Stromal cell of bone marrow (primary cell): ENCODE data around the gene PKHD1.
"Not testable (repeated sequence)": the region's sequence is repeated elsewhere in the genome, so short reads cannot be mapped to it uniquely, and the experiment has no call there.

Source experiments
- DNase-seq: peaks from one replicate; pipeline ENCODE4 v3.0.0-alpha.2; 2012; ENCODE audit warnings: low read depth

Gene PKHD1

GRCh38 chr6:51926125-51926524 lies 161.3 kb downstream of the PKHD1 start:
- no peak for DNase-seq

DNA sequence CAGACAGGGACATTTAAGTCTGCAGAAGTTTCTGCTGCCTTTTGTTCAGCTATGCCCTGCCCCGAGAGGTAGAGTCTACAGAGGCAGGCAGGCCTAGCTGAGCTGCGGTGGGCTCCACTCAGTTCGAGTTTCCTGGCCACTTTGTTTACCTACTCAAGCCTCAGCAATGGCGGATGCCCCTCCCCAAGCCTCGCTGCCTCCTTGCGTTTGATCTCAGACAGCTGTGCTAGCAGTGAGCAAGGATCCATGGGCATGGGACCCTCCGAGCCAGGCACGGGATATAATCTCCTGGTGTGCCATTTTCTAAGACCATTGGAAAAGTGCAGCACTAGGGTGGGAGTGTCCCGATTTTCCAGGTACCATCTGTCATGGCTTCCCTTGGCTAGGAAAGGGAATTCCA lies 164.9 kb downstream of the PKHD1 start:
- not testable (repeated sequence) for DNase-seq

- not testable (repeated sequence) for DNase-seq
Measured at GRCh38 chr6:51918347-51918746, 169.1 kb downstream of the PKHD1 start.

DNA sequence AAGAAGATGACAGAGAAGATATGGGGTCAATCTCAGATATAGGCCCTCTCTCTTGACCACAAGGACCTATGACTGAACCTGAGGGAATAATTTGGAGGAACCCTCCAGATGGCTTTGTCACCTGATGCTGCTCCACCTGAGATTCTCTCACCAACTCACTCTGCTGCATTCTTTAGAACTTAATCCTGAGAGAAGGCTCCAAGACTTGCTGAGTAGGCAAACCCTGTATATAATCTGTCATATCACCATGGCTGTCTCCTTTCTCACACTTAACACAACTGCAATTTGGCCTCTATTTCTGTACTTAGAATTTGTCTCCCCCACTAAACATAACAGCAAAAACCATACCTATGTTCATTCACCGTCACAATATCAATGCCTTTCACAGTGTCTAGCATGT lies 172.3 kb downstream of the PKHD1 start:
- no peak for DNase-seq

DNA sequence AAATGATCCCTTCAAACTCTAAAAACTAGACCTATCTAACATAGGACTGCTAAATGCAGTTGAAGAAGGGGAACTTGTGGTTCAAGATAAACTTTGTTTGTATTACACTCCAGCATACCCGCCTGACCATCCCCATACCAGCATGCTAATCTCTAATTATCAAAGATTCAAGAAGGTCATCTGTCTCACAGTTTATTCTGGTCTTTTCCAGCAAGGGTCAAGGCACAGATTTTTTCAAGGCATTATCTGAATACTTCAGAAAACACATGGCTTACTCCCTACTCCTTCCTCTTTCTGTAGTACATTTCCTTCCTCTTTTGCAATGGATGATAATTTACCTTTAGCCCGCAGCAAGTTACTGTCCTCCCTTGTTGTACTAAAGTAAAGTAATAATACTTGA lies 174.1 kb downstream of the PKHD1 start:
- no peak for DNase-seq

- DNase-seq = no peak
Measured at GRCh38 chr6:51910851-51911250, 176.6 kb downstream of the PKHD1 start.

GRCh38 chr6:51908243-51908642 lies 179.2 kb downstream of the PKHD1 start:
- no peak for DNase-seq

DNA sequence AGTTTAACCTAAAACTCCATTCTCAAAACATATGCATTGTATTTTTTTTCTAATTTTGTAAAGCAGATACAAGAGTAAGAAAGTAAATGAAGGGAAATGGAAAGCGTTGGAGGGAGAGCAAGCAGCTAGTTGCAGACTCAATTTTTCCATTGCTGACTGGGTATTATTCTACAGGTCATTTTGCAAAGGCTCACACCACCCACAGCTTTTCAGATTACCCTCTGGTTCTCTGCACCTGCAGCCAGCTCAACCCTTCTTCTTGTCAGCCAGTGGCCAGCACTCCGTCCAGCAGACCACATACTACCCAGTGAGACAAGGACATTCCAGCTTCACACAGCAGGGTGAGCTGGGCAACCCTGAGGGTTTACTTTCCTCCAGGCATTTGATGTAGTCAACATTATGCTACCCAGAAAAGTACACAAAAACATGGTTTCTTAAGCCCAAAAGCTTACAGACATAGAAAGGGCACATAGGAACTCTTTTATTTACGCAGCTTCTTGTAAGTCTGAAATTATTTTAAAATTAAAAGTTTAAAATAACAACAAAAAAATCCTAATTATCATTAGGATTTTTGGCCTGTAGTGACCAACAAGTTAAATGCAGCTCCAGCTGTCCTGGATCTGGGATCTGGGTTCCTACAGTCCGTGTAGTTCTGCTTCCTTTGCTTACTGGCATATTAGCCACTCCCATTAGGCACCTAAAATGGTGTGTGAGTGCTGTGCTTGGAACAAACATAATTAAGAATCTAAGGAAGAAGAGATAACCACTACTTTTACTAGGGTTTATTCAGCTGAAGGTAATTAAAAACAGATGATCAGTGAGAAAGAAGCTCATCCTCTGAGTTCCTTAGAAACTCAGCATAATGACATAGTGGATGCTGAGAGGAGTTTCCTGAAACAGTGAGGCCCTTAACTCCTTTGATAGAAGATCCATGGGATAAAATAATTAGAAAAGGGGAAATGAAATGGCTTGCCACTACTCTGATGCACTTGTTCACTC lies 185.3 kb downstream of the PKHD1 start:
- DNase-seq = no peak

GRCh38 chr6:51893366-51893765 lies 194.0 kb downstream of the PKHD1 start:
- DNase-seq = no peak

DNA sequence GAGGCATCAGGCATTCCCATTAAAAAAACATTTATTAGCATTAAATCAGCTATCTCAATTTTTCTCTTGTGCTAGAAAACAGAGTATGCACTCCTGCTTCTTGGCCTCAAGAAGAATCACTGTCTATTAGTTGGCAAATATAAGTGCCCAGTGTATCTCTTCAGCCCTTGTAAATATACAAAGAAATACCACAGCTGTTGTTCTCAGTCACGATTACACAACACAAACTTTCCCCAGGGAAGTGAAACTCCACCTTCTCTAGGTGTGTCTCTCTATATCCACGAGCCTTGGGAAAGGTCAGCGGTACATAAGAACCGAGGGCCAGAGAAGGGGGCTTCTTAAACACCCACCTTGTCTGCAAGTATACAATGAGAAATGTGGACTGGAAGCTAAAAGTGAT lies 194.7 kb downstream of the PKHD1 start:
- DNase-seq = no peak

DNA sequence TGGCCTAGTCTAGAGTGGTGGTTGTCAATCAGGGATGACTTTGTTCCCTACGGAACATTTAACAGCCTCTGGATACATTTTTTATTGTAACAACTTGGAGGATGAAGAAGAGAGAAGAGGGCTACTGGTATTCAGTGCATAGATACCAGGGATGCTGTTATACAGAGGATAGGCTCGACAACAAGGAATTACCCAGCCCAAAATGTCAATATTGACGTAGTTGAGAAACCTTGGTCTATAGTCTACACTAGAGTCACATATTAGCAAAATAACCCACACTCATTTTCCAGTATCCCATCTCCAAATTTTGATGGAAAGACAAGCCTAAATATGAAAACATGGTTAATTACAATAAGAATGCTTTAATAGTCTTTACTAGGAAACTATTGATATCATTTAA lies 195.1 kb downstream of the PKHD1 start:
- no peak for DNase-seq

DNA sequence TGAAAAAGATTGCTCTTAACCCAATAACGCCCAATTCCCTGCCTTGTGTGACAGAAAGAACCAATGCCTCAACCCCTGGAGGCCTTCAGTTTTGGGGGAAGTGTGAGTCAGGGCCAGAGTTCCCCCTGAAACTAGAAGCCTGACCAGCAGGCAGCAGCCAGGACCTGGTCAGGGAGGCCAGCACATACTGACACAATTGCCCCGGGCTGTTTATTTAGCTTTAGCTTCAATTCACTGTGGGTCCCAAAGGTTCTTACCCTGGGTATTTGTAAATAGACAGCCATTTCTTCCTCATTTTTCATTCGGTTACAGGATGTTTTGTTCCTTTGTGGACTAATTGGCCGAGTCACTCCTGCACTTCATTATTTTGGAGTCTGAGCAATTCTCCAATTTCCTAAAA lies 195.6 kb downstream of the PKHD1 start:
- no peak for DNase-seq

DNA sequence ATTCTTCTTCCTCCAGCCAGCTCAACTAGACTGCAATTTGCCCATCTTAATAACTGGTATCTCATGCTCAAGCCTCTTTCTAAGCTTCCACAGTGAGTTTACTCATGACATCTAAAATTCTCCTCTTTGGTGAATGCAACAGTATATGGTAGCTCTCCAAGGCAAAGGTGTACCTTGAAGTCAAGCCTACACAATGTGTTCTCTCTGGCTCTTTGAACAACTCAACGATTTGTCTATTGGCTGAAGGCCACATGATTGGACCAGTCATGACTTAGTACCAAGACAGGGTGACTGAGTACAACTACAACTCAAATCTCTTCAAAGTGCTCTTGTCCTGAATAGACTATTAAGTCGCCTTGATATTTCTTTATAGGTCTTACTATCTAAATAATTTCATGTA lies 199.6 kb downstream of the PKHD1 start:
- DNase-seq = no peak

DNA sequence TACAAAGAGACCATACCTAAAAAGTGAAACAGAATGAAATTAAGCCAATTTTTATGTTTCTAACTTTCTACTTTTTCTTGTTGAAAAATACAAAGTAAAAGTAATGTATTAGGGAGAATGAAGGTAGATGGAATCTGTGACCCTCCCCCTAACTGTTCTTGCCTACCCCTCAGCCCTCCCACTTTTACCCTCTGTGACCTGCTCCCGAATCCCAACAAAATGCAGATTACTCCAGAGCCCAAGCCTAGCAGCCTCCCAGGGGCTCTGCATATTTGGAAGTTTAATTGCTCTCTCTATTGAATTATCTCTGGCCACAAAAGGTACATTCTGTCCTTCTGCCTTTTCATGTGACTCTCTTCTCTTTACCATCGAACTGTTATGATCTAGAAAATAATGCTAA lies 201.5 kb downstream of the PKHD1 start:
- no peak for DNase-seq

- DNase-seq = no peak
Measured at GRCh38 chr6:51868591-51869355, 218.6 kb downstream of the PKHD1 start.

DNA sequence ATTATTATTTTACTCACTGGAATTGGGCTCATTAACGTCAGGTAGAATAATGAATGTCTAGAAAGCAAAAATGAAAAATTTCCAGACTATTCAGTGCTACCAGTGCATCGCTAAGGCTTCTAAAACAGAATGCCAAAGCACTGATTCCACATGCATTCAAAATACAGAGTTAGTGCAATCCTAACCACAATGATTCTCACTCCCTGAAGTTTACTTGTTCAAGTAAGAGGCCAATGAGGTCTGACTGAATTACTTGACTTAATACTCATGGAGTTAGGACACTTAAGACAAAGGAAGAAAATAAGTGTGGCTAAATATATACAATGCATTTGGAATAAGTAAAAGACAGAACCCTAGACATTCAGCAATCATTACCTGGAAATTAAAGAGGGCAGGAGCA lies 220.5 kb downstream of the PKHD1 start:
- no peak for DNase-seq

DNA sequence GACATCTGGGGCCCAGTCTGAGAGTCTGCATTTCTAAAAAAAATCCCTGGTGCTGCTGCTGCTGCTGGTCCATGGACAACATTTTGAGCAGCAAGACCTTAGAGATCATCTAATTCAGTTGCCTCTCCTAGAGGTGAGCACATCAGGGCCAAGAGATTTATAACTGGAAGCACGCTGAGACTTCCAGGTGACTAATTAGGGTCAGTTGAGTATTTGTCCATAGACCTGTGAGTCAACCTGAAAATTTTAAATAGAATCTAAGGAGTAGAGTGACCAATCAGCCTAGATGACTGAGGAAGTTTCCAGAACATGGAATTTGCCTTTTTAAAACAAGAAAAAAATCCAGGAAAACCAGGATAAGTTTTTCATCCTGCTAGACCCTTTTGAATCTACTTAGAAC lies 221.4 kb downstream of the PKHD1 start:
- no peak for DNase-seq

DNA sequence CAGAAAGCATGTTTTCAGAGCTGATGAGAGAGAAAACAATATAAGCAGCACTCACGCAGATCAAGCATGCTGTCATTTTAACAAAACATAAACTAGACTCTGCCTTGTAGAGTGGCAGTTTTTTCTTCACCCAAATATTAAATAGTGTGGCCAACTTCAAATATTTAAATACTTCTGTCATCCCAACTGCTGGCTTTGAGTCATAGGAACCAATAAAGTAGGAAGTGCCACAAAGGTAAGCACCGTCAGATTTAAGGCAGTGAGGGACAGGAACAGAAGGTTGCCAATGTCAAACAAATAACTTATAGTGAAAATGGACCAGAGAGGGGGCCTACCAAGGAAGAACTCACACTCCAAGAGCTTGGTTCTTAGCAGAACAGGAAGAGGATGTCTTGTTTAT lies 222.2 kb downstream of the PKHD1 start:
- no peak for DNase-seq

- DNase-seq = no peak
Measured at GRCh38 chr6:51857134-51857533, 230.3 kb downstream of the PKHD1 start.

DNA sequence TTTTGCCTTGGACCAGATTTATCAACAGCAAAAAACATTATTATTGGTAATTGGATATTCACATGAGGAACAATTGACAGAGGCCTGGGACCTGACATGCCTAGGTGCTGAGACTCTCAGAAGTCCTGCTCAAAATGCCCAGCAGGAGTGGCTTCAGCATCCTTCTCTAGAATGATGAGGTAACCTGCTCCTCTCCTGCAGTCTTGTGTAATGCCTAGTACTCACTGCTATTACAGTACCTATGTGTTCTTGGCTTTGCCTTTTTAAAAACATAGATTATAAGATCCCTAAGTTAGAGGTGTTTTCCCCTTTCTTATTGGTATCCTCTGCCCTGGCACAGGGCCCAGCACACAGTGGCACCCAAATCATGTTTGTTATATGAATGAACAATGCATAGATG lies 230.9 kb downstream of the PKHD1 start:
- no peak for DNase-seq

- DNase-seq = peak; percentile 25
Measured at GRCh38 chr6:51855310-51856082, 231.9 kb downstream of the PKHD1 start.

- DNase-seq = no peak
Measured at GRCh38 chr6:51854876-51855275, 232.5 kb downstream of the PKHD1 start.
